ENCODE measurements around the gene CPS1.

CPS1 gene

GRCh38 chr2:210713122-210713521, 156.7 kb downstream of the CPS1 start:
- DNase-seq, result no peak

- DNase-seq, result no peak
Observed at GRCh38 chr2:210715560-210716082, 159.2 kb downstream of the CPS1 start.

GRCh38 chr2:210718503-210718902, 162.1 kb downstream of the CPS1 start:
- DNase-seq, result no peak

GRCh38 chr2:210722092-210722491, 165.7 kb downstream of the CPS1 start:
- no peak for DNase-seq

- no peak for DNase-seq
Observed at GRCh38 chr2:210727549-210727948, 171.2 kb downstream of the CPS1 start.

All from NCI-H1436 (cell line).